Measurements from ENCODE around the gene SPI1. TPM values are rescaled to one million over a fixed set of nuclear protein-coding genes. Genes with fewer than 3 reads are reported as not detected.

Gene SPI1
- total RNA-seq, 2 experiments from 2014 or later: 0.25 to 0.36 TPM

DNA sequence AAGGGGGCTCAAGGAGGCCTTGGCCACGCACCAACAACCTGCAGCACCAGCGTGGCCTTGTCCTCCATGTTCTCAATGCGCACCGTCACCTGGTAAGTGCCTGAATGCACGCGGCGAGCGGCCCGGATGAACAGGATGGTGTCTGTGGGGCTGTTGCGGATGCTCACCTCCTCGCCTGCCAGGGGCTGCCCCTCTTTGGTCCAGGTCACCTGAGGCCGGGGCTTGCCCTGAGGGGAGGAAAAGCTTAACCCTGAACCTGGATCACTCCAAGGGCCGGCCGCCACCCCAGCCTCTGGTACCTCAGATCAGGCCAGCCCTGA is 44.9 kb downstream of the SPI1 start:
- H3K27me3 Mint-ChIP-seq: no peaks in the 10 kb centered on the region
- no peak overlapping the region for H3K27ac Mint-ChIP-seq
- H3K4me1 Mint-ChIP-seq: no peaks in the 10 kb centered on the region
- H3K9me3 Mint-ChIP-seq: no peaks in the 10 kb centered on the region
- H3K36me3 Mint-ChIP-seq: peaks cover 2% of the 10 kb centered on the region
- DNase-seq: no peak
- H3K4me3 Mint-ChIP-seq: no peak overlapping the region

DNA sequence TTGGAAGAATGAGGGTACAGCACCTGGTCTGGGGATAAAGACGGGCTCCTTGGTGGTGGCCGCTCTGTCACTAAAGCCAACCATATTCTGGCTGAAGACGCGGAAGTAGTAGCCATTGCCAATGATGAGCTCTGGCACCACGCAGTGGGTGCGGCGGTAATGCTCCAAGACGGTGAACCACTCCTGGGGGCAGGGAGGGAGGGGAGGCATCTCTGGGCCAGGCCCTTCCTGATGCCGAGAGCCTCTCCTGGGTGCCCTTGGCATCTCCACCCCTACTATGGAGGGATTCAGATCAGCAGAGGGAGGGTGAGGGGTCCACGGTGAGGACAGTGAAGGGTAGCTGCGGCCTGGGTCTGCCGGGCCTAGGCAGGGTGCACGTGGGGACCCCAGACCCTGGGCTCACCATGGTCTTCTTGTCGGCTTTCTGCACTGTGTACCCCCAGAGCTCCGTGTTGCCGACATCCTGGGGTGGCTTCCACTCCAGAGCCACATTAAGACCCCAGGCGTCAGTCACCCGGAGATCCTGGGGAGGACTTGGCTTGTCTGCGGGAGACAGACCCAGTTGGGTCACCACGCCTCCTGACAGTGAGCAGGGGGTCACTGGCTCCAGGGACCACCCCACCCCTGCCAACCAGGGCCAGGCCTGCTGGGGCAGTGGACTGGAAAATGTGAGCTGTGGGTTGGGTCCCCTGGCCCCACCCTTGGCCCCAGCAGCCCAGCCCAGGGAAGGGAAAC is 45.4 kb downstream of the SPI1 start:
- DNase-seq: no peak
- Mint-ChIP-seq H3K4me3 (no peak overlapping the region), H3K27me3 (no peaks in the 10 kb centered on the region), H3K27ac (no peak overlapping the region), H3K9me3 (no peaks in the 10 kb centered on the region), H3K36me3 (peaks cover 2% of the 10 kb centered on the region), H3K4me1 (no peaks in the 10 kb centered on the region)

GRCh38 chr11:47332303-47332711 is 46.0 kb downstream of the SPI1 start:
- Mint-ChIP-seq H3K27ac (peak overlapping the region; percentile 8), H3K4me1 (no peaks in the 10 kb centered on the region), H3K36me3 (peaks cover 2% of the 10 kb centered on the region), H3K27me3 (no peaks in the 10 kb centered on the region), H3K4me3 (no peak overlapping the region), H3K9me3 (no peaks in the 10 kb centered on the region)
- DNase-seq: no peak

DNA sequence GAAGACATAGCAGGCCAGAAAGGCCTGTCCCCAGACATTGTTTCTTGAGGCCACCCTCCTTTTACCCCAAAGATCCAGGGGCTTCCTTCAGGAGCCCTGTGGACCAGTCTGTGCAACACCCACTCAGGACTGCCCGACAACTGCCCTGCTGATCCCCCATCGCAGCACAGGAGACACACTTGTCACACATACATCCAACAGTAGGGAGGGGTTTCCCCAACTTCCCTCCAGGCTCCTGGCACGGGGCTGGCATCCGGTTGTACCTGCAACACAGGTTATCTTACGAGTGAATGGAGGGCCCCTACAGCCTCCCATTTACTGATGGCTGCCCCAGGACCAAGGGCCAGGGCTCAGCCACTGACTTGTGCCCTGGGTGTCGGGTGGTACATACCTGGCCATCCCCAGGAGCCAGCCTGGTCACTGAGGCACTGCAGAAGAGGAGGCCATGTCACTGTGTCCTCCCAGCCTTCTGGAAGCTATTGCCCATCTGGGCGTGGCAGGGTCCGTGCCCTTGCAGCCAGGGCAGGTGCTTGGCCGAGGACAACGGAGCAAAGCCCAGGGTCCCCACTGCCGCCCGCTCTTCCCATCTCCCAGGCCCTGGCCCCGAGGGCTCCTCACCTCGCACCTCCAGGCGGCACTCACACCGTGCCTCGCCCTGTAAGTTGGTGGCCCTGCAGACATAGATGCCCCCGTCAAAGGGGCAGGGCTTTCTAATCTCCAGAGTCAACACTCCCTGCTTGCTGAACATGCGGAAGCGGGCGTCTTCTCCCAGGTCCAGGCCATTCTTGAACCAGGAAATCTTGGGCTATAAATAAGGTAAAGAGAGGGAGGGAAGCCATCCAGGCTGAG is 46.7 kb downstream of the SPI1 start:
- no peak for DNase-seq
- peaks cover 2% of the 10 kb centered on the region for H3K36me3 Mint-ChIP-seq
- H3K27ac Mint-ChIP-seq: peak overlapping the region; percentile 8
- no peaks in the 10 kb centered on the region for H3K4me1 Mint-ChIP-seq
- no peaks in the 10 kb centered on the region for H3K9me3 Mint-ChIP-seq
- no peaks in the 10 kb centered on the region for H3K27me3 Mint-ChIP-seq
- no peak overlapping the region for H3K4me3 Mint-ChIP-seq

DNA sequence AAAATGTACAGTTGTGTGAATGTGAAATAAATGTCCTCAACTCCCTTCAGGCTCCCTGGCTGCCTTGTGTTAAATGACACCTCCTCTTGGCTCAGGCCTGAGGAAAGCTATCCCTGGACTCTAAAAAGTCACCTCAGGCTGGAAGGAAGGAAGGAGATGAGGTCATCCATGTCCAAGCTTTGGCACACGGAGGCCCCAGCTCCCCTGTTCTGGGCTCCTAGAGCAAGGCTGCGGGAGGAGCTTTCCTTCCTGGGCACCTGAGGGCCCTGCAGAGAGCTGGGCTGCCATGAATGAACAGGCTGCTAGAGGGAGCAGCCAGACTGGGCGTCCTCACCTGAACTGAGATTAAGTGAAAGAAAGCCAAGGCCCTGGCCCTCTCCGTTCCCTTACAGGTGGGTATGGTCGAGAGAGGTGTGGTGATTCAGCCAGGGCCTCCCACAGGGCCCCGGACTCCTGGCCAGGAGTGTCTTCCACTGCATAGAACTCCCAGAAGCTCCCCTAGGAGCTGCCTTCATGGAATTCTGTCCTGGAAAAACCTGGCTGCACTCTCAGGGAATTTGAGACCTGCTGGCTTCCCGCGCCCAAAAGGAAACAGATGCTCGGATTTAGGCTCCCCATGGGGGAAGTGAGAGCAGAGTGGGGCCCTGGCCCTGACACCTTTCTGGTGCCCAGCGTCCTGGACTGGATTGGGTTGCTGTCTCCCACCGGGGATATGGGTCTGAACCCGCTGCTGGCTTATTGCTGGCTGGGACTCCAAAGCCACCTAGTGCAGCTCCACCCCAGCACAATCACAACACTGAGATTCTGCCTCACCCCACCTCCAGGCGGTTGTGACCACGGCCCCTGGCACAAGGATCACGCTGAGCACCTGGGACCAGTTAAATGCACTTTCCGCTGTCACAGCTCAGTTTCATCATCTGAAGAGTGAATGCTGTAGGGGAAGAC is 48.1 kb downstream of the SPI1 start:
- Mint-ChIP-seq H3K4me3 (no peak overlapping the region), H3K27ac (no peak overlapping the region), H3K27me3 (no peaks in the 10 kb centered on the region), H3K4me1 (no peaks in the 10 kb centered on the region), H3K9me3 (no peaks in the 10 kb centered on the region), H3K36me3 (peaks cover 4% of the 10 kb centered on the region)
- no peak for DNase-seq

- H3K4me1 Mint-ChIP-seq: no peaks in the 10 kb centered on the region
- H3K36me3 Mint-ChIP-seq: peaks cover 4% of the 10 kb centered on the region
- no peaks in the 10 kb centered on the region for H3K9me3 Mint-ChIP-seq
- H3K27ac Mint-ChIP-seq: no peak overlapping the region
- DNase-seq: no peak
- H3K4me3 Mint-ChIP-seq: no peak overlapping the region
- H3K27me3 Mint-ChIP-seq: no peaks in the 10 kb centered on the region
These were observed 48.8 kb downstream of the SPI1 start for GRCh38 chr11:47329431-47329986.

GRCh38 chr11:47328449-47329390 is 49.6 kb downstream of the SPI1 start:
- no peaks in the 10 kb centered on the region for H3K27me3 Mint-ChIP-seq
- no peak overlapping the region for H3K27ac Mint-ChIP-seq
- H3K4me3 Mint-ChIP-seq: no peak overlapping the region
- H3K9me3 Mint-ChIP-seq: no peaks in the 10 kb centered on the region
- DNase-seq: no peak
- H3K36me3 Mint-ChIP-seq: peaks cover 4% of the 10 kb centered on the region
- H3K4me1 Mint-ChIP-seq: no peaks in the 10 kb centered on the region

DNA sequence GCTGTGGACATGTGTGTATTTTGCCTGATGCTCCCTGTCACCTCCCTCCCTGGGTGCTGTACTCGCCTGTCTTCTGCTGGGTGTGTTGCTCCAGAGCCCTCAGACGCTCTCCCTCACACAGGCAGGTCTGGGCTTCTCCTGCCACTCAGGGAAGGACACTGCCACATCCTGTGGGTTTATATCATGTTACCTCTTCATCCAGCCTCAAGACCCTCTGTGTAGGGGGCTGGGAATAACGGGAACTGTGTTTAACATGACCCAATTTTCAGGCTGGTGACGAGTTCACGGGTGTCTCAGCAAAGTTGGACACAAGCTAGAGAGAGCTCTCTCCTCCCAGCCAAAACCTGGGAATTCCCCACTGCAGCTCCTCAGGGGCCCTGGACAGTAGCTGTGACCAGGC is 50.4 kb downstream of the SPI1 start:
- Mint-ChIP-seq H3K27ac (no peak overlapping the region), H3K27me3 (no peaks in the 10 kb centered on the region), H3K4me1 (no peaks in the 10 kb centered on the region), H3K4me3 (no peak overlapping the region), H3K9me3 (no peaks in the 10 kb centered on the region), H3K36me3 (peaks cover 4% of the 10 kb centered on the region)
- DNase-seq: no peak

DNA sequence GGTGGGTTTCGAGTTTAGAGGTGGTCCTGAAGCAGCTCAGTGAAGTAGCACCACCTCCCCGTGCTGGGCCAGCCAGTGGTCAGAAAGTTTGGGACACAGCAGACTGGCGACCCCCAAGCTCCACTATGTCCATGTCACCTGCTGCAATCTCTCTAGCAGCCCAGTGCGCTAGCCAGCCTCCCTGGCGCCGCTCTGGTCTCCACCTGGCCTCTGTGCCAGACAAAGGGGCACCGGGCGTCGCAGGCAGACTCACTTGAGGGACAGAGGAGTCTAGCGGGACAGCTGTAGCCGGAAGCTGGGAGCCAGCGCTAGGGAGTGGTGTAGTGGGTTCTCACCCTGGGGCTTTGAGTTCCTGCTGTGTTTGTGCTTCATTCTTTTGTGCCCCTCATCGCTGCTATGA is 51.3 kb downstream of the SPI1 start:
- no peak for DNase-seq
- H3K36me3 Mint-ChIP-seq: peaks cover 4% of the 10 kb centered on the region
- H3K27ac Mint-ChIP-seq: no peak overlapping the region
- H3K27me3 Mint-ChIP-seq: no peaks in the 10 kb centered on the region
- no peaks in the 10 kb centered on the region for H3K4me1 Mint-ChIP-seq
- no peak overlapping the region for H3K4me3 Mint-ChIP-seq
- no peaks in the 10 kb centered on the region for H3K9me3 Mint-ChIP-seq

DNA sequence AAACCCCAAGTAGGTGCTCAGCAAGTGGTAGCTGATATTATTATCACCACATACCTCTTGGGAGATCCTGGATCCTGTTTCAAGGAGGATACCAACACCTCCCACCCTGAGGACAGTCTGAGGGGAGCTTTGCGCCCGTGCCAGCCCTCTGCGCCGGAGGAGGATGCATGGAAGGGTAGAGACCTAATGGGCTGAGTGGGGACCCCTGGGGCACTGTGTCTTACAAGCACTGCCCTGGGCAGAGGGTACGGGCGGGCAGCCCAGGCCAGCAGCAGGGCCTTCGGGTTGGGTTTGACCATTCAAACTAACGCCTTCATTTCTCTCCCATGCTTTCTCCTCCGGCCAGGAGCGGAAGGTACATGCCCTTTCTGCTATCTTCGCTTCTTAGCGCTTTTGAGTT is 52.1 kb downstream of the SPI1 start:
- H3K4me3 Mint-ChIP-seq: no peak overlapping the region
- no peaks in the 10 kb centered on the region for H3K4me1 Mint-ChIP-seq
- DNase-seq: no peak
- H3K36me3 Mint-ChIP-seq: peaks cover 4% of the 10 kb centered on the region
- no peaks in the 10 kb centered on the region for H3K27me3 Mint-ChIP-seq
- H3K9me3 Mint-ChIP-seq: no peaks in the 10 kb centered on the region
- H3K27ac Mint-ChIP-seq: no peak overlapping the region

DNA sequence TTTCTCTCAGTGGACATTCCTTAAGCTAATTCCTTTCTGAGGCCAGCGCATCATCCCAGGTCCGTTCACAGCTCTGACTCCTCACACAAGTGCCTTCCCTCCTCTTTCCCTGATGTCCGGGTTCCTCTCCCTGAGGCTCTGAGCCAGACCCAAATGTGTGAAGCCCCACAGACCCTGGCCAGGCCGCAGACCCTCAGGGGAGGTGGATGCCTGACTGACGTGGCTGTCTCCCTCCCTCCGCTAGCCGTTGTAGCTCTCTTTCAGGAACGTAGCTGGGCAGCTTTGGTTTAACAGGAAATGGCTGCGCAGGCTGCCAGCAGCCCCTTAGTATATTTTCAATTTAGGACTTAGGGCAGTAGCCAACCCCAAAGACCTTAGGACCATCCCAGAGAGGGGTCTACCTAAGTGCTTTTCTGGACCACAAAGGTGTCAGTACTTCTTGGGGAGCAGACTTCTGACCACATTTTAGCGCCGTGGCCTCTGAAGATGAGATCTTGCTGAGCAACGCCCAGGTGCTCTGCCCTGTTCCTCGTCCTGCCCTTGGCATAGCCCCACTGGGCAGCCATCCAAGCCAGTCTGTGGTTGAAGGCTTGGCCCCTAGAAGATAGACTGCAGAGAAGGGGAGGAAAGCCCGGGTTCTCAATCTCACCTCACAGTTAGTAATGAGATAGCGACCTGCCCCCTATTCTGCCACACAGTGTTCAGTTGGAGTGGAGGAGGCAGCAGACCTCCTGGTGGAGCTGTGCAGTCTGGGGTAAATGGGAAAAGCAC is 52.9 kb downstream of the SPI1 start:
- Mint-ChIP-seq H3K4me1 (no peaks in the 10 kb centered on the region), H3K36me3 (peaks cover 4% of the 10 kb centered on the region), H3K27me3 (no peaks in the 10 kb centered on the region), H3K9me3 (no peaks in the 10 kb centered on the region), H3K27ac (no peak overlapping the region), H3K4me3 (no peak overlapping the region)
- DNase-seq: no peak

- H3K27me3 Mint-ChIP-seq: no peaks in the 10 kb centered on the region
- no peaks in the 10 kb centered on the region for H3K4me1 Mint-ChIP-seq
- no peaks in the 10 kb centered on the region for H3K9me3 Mint-ChIP-seq
- no peak overlapping the region for H3K4me3 Mint-ChIP-seq
- no peak for DNase-seq
- H3K27ac Mint-ChIP-seq: no peak overlapping the region
- peaks cover 4% of the 10 kb centered on the region for H3K36me3 Mint-ChIP-seq
These were observed 53.8 kb downstream of the SPI1 start for GRCh38 chr11:47324520-47324919.

GRCh38 chr11:47318166-47318565 is 60.2 kb downstream of the SPI1 start:
- Mint-ChIP-seq H3K9me3 (no peaks in the 10 kb centered on the region), H3K27me3 (no peaks in the 10 kb centered on the region), H3K27ac (no peak overlapping the region), H3K4me1 (peaks cover 6% of the 10 kb centered on the region), H3K4me3 (no peak overlapping the region), H3K36me3 (peaks cover 8% of the 10 kb centered on the region)
- DNase-seq: no peak

Measured in activated naive CD8-positive, alpha-beta T cell treated with anti-CD3 and anti-CD28 coated beads for 36 hours (primary cell).